SH-SY5Y (cell line): ENCODE measurements around the gene PAK4.

ENCODE experiments used
- GATA2 ChIP-seq: IDR thresholded peaks from 2 replicates; pipeline ENCODE4 v1.6.1; 2011; ENCODE audit warnings: mild to moderate bottlenecking, low read depth, low read length
- GATA3 ChIP-seq: IDR thresholded peaks from 2 replicates; pipeline ENCODE4 v1.6.1; 2011; ENCODE audit warnings: low read depth, mild to moderate bottlenecking, low read length, moderate library complexity

Gene PAK4

GRCh38 chr19:39168258-39169142 is 42.9 kb downstream of the PAK4 start:
- TF ChIP-seq GATA2 (no peak), GATA3 (no peak)

GRCh38 chr19:39169143-39169810 is 43.7 kb downstream of the PAK4 start:
- TF ChIP-seq GATA3 = no peak
- TF ChIP-seq GATA2 = no peak

GRCh38 chr19:39170386-39171231 is 45.0 kb downstream of the PAK4 start:
- TF ChIP-seq GATA2 = no peak
- no peak for TF ChIP-seq GATA3

GRCh38 chr19:39171479-39172465 is 46.2 kb downstream of the PAK4 start:
- TF ChIP-seq GATA2 (no peak), GATA3 (no peak)

- TF ChIP-seq GATA2 (no peak), GATA3 (no peak)
Measured at GRCh38 chr19:39172700-39173501, 47.3 kb downstream of the PAK4 start.

GRCh38 chr19:39173502-39173991 is 48.0 kb downstream of the PAK4 start:
- no peak for TF ChIP-seq GATA2

- TF ChIP-seq GATA2 (no peak), GATA3 (no peak)
Measured at GRCh38 chr19:39174142-39174541, 48.6 kb downstream of the PAK4 start.

GRCh38 chr19:39174558-39175544 is 49.3 kb downstream of the PAK4 start:
- TF ChIP-seq GATA3 (no peak), GATA2 (no peak)

- TF ChIP-seq GATA3 (no peak), GATA2 (no peak)
Measured at GRCh38 chr19:39175564-39175963, 50.0 kb downstream of the PAK4 start.

- TF ChIP-seq GATA2 (no peak), GATA3 (no peak)
Measured at GRCh38 chr19:39177110-39177699, 51.6 kb downstream of the PAK4 start.

- TF ChIP-seq GATA2 = no peak
- no peak for TF ChIP-seq GATA3
Measured at GRCh38 chr19:39177736-39178135, 52.1 kb downstream of the PAK4 start.

- no peak for TF ChIP-seq GATA2
- TF ChIP-seq GATA3 = no peak
Measured at GRCh38 chr19:39178296-39179006, 52.9 kb downstream of the PAK4 start.
